NCI-H1930 (cell line): ENCODE data around the gene LITAFD.
"Not testable (repeated sequence)": the region's sequence is repeated elsewhere in the genome, so short reads cannot be mapped to it uniquely, and the experiment has no call there.

ENCODE experiments used
- DNase-seq, 2 experiments: peaks; one replicate each; lab custom pipeline; 2025; lab: John Stamatoyannopoulos, UW

The LITAFD gene

GRCh38 chr16:8882041-8882617 lies at the start of gene LITAFD:
LITAFD (plus strand) TSS chr16:8882351; CDS start chr16:8884356, 2,005 bp downstream.
- no peak for DNase-seq

GRCh38 chr16:8832717-8833105 lies 49.4 kb upstream of the LITAFD start:
- no peak for DNase-seq

- DNase-seq: not testable (repeated sequence)
These were observed 45.4 kb upstream of the LITAFD start for GRCh38 chr16:8836797-8837196.

GRCh38 chr16:8837594-8837993 lies 44.6 kb upstream of the LITAFD start:
- not testable (repeated sequence) for DNase-seq

GRCh38 chr16:8842016-8842415 lies 40.1 kb upstream of the LITAFD start:
- DNase-seq: not testable (repeated sequence)

GRCh38 chr16:8843296-8843695 lies 38.9 kb upstream of the LITAFD start:
- DNase-seq: not testable (repeated sequence)

- no peak for DNase-seq
These were observed 36.4 kb upstream of the LITAFD start for GRCh38 chr16:8845699-8846298.

- no peak for DNase-seq
These were observed 35.7 kb upstream of the LITAFD start for GRCh38 chr16:8846401-8846932.

GRCh38 chr16:8847145-8847544 lies 35.0 kb upstream of the LITAFD start:
- no peak for DNase-seq

- DNase-seq: no peak
These were observed 34.5 kb upstream of the LITAFD start for GRCh38 chr16:8847623-8848022.

- no peak for DNase-seq
These were observed 33.8 kb upstream of the LITAFD start for GRCh38 chr16:8848231-8848938.

GRCh38 chr16:8848939-8849391 lies 33.2 kb upstream of the LITAFD start:
- DNase-seq: no peak

GRCh38 chr16:8849411-8850011 lies 32.6 kb upstream of the LITAFD start:
- DNase-seq: no peak

- no peak for DNase-seq
These were observed 31.8 kb upstream of the LITAFD start for GRCh38 chr16:8850279-8850885.

- DNase-seq: no peak
These were observed 30.3 kb upstream of the LITAFD start for GRCh38 chr16:8851761-8852403.

- no peak for DNase-seq
These were observed 29.6 kb upstream of the LITAFD start for GRCh38 chr16:8852534-8852933.

GRCh38 chr16:8853150-8853549 lies 29.0 kb upstream of the LITAFD start:
- DNase-seq: no peak

- DNase-seq: no peak
These were observed 28.5 kb upstream of the LITAFD start for GRCh38 chr16:8853611-8854010.

GRCh38 chr16:8854298-8854948 lies 27.7 kb upstream of the LITAFD start:
- no peak for DNase-seq

GRCh38 chr16:8855051-8855786 lies 26.9 kb upstream of the LITAFD start:
- DNase-seq: no peak
